Measurements from ENCODE around the gene ARSH.

DNA sequence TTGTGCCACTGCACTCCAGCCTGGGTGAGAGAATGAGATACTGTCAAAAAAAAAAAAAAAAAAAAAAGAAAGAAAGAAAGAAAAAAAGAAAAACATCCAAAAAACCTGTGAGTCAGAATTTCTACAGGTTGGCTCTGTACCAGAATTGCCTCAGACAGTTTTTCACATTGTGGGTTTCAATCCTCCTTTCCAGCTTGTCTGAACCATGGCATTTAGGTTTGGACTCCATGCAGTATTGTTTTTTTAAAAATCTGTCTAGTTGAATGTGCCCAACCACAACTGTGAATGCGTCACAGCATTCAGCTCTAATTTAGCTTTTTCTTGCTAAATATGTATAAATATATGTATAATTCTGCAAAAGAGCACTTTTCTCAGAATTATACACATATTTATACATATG lies 31.4 kb upstream of the ARSH start:
- TF ChIP-seq, protein P1, sequence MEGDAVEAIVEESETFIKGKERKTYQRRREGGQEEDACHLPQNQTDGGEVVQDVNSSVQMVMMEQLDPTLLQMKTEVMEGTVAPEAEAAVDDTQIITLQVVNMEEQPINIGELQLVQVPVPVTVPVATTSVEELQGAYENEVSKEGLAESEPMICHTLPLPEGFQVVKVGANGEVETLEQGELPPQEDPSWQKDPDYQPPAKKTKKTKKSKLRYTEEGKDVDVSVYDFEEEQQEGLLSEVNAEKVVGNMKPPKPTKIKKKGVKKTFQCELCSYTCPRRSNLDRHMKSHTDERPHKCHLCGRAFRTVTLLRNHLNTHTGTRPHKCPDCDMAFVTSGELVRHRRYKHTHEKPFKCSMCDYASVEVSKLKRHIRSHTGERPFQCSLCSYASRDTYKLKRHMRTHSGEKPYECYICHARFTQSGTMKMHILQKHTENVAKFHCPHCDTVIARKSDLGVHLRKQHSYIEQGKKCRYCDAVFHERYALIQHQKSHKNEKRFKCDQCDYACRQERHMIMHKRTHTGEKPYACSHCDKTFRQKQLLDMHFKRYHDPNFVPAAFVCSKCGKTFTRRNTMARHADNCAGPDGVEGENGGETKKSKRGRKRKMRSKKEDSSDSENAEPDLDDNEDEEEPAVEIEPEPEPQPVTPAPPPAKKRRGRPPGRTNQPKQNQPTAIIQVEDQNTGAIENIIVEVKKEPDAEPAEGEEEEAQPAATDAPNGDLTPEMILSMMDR (IDR thresholded peaks at IDR 0.05; ENCODE audit: insufficient read depth, low read length, poor library complexity, severe bottlenecking): no peak
- TF ChIP-seq EZH2phosphoT487 (conservative IDR thresholded peaks at IDR 0.05; ENCODE audit: low read length): no peak
